ENCODE results near the gene GARIN5A. TPM values are rescaled to one million over a fixed set of nuclear protein-coding genes. Genes with fewer than 3 reads are reported as not detected.

Gene GARIN5A
- total and polyA plus RNA-seq, 10 donors = 0.42 to 1.4 (median 0.54) TPM; not detected in 6

- WGBS, 5 donors = 53 to 70% (median 66%) methylated on average over 24 of the region's 24 CpGs
- peaks cover 0 to 29% (median 11%) of the 10 kb centered on the region in 6 donors for H3K4me1 ChIP-seq
- intact Hi-C loops (cut with DNase I; ENCODE audit: low total_unique reads) = no loop called here
- no peaks in the 10 kb centered on the region for H3K9me3 ChIP-seq
- peaks cover 0 to 17% (median 2%) of the 10 kb centered on the region in 6 donors for H3K36me3 ChIP-seq
- DNase-seq = peak; percentile 50
- peak in 2 of 3 donors; percentile 20 to 59 for TF ChIP-seq POLR2AphosphoS5 (IDR thresholded peaks at IDR 0.05)
- no peak for TF ChIP-seq CTCF (IDR thresholded peaks at IDR 0.05 in 8 of 11, conservative IDR thresholded peaks at IDR 0.05 in 3 of 11)
- H3K27ac ChIP-seq = peak overlapping the region in 1 of 8 donors; percentile 8
- H3K27me3 ChIP-seq (replicated peaks in 1 of 7) = peaks cover 0 to 19% (median 0%) of the 10 kb centered on the region in 7 donors
- H3K4me3 ChIP-seq = no peak overlapping the region
These were observed 12.9 kb upstream of the GARIN5A start for GRCh38 chr19:50489461-50490011.

- intact Hi-C loops (cut with DNase I; ENCODE audit: low total_unique reads) = no loop called here
- H3K4me3 ChIP-seq = no peak overlapping the region
- H3K27ac ChIP-seq = peak overlapping the region in 3 of 8 donors; percentile 15 to 52 (median 33)
- H3K4me1 ChIP-seq = peaks cover 0 to 29% (median 11%) of the 10 kb centered on the region in 6 donors
- TF ChIP-seq POLR2A (IDR thresholded peaks at IDR 0.05) = no peak
- no peak for TF ChIP-seq POLR2AphosphoS5 (IDR thresholded peaks at IDR 0.05)
- no peaks in the 10 kb centered on the region for H3K9me3 ChIP-seq
- 24 to 33% (median 29%) methylated on average over 13 of the region's 13 CpGs for WGBS, 5 donors
- peaks cover 0 to 19% (median 0%) of the 10 kb centered on the region in 7 donors for H3K27me3 ChIP-seq (replicated peaks in 1 of 7)
- peak; percentile 15 for DNase-seq
- H3K36me3 ChIP-seq = peaks cover 0 to 26% (median 6%) of the 10 kb centered on the region in 6 donors
These were observed 11.9 kb upstream of the GARIN5A start for GRCh38 chr19:50488389-50489194.

- Histone ChIP-seq H3K27ac (no peak overlapping the region), H3K4me1 (peaks cover 0 to 25% (median 9%) of the 10 kb centered on the region in 6 donors), H3K36me3 (peaks cover 0 to 42% (median 23%) of the 10 kb centered on the region in 6 donors), H3K4me3 (no peak overlapping the region), H3K27me3 (replicated peaks in 1 of 7) (peaks cover 0 to 19% (median 0%) of the 10 kb centered on the region in 7 donors), H3K9me3 (no peaks in the 10 kb centered on the region)
- WGBS, 5 donors = 77 to 80% (median 78%) methylated on average over 18 of the region's 18 CpGs
- peak; percentile 70 for DNase-seq
- TF ChIP-seq CTCF (IDR thresholded peaks at IDR 0.05 in 8 of 11, conservative IDR thresholded peaks at IDR 0.05 in 3 of 11) (peak in 6 of 11 experiments; percentile 23 to 49 (median 34)), POLR2AphosphoS5 (IDR thresholded peaks at IDR 0.05) (no peak), POLR2A (IDR thresholded peaks at IDR 0.05) (no peak)
- intact Hi-C loops (cut with DNase I; ENCODE audit: low total_unique reads) = no loop called here
These were observed 10.3 kb upstream of the GARIN5A start for GRCh38 chr19:50486823-50487515.

GRCh38 chr19:50485284-50485955, 8.8 kb upstream of the GARIN5A start:
- intact Hi-C loops (cut with DNase I; ENCODE audit: low total_unique reads) = no loop called here
- WGBS, 5 donors = 87 to 93% (median 89%) methylated on average over 10 of the region's 10 CpGs

More at GRCh38 chr19:50485284-50485955, 8.8 kb upstream of the GARIN5A start:
- Histone ChIP-seq H3K27ac (no peak overlapping the region), H3K4me3 (no peak overlapping the region), H3K27me3 (replicated peaks in 1 of 7) (peaks cover 0 to 11% (median 0%) of the 10 kb centered on the region in 7 donors), H3K4me1 (peaks cover 0 to 9% (median under 1%) of the 10 kb centered on the region in 6 donors), H3K9me3 (no peaks in the 10 kb centered on the region), H3K36me3 (peaks cover 0 to 56% (median 37%) of the 10 kb centered on the region in 6 donors)
- DNase-seq = peak; percentile 46
- TF ChIP-seq POLR2AphosphoS5 (IDR thresholded peaks at IDR 0.05) (no peak), CTCF (IDR thresholded peaks at IDR 0.05 in 8 of 11, conservative IDR thresholded peaks at IDR 0.05 in 3 of 11) (no peak), POLR2A (IDR thresholded peaks at IDR 0.05) (no peak)
